NCI-H2196 (cell line): ENCODE results near the gene INMT.
A peak's percentile ranks its signal among the peaks of the same experiment; 100 is the strongest.

Experiments used
- DNase-seq: peaks from one replicate; lab custom pipeline; 2025; ENCODE audit not compliant: unreplicated experiment; lab: John Stamatoyannopoulos, UW

Gene INMT

GRCh38 chr7:30779574-30779973 lies 27.6 kb downstream of the INMT start:
- DNase-seq, result no peak

- no peak for DNase-seq
Measured at GRCh38 chr7:30780941-30781340, 29.0 kb downstream of the INMT start.

- no peak for DNase-seq
Measured at GRCh38 chr7:30782690-30783089, 30.8 kb downstream of the INMT start.

- DNase-seq, result no peak
Measured at GRCh38 chr7:30785786-30786185, 33.9 kb downstream of the INMT start.

GRCh38 chr7:30787486-30787885 lies 35.6 kb downstream of the INMT start:
- DNase-seq, result no peak

- DNase-seq, result no peak
Measured at GRCh38 chr7:30788640-30789333, 36.9 kb downstream of the INMT start.

- DNase-seq, result no peak
Measured at GRCh38 chr7:30789334-30789711, 37.4 kb downstream of the INMT start.

- no peak for DNase-seq
Measured at GRCh38 chr7:30790356-30790755, 38.4 kb downstream of the INMT start.

- DNase-seq, result no peak
Measured at GRCh38 chr7:30791114-30791513, 39.2 kb downstream of the INMT start.

- no peak for DNase-seq
Measured at GRCh38 chr7:30795161-30795948, 43.4 kb downstream of the INMT start.

GRCh38 chr7:30796105-30796869 lies 44.4 kb downstream of the INMT start:
- DNase-seq, result no peak

- no peak for DNase-seq
Measured at GRCh38 chr7:30797176-30798040, 45.5 kb downstream of the INMT start.

GRCh38 chr7:30799206-30799975 lies 47.5 kb downstream of the INMT start:
- DNase-seq, result no peak

GRCh38 chr7:30799976-30800661 lies 48.2 kb downstream of the INMT start:
- no peak for DNase-seq

GRCh38 chr7:30800785-30801252 lies 48.9 kb downstream of the INMT start:
- DNase-seq, result peak; percentile 72

GRCh38 chr7:30802812-30803211 lies 50.9 kb downstream of the INMT start:
- DNase-seq, result no peak

GRCh38 chr7:30804078-30804661 lies 52.2 kb downstream of the INMT start:
- DNase-seq, result no peak

- DNase-seq, result no peak
Measured at GRCh38 chr7:30805081-30805691, 53.3 kb downstream of the INMT start.

GRCh38 chr7:30805931-30806330 lies 54.0 kb downstream of the INMT start:
- no peak for DNase-seq
